ENCODE results near the gene NT5C2.

NT5C2 gene

DNA sequence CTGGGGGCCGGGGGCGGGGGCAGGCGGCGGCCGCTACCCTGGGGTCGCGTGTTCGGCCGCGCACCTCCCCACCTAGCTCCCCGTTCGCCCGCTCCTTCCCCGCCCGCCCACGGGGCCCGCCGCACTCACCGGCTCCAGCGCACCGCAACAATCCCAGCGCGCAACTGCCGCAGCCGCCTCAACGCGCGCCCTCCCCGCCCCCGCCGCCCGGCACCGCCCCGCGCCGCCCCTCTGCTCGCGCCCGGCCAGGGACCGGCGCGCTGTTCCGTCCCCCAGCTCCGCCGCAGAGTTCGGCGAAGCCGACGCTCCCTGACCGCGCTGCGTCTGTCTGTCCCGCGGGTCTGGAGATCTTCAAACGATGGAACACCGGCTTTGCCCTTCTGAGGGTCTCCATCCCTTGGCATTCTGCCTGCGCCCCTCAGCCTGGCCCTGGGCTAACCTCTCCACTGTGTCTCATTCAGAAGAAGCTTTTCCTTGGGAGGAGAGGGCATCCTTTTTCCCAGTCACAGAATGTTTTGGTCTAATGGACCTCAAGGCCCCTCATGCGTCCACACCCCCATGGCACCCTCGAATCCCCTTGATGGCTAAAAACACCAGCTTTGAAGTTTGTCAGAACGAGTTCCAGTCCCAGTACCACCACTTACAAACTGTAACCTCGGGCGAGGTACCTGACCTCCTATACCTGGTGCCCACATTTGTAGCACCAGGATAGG lies at the start of gene NT5C2:
TSS of gene NT5C2 (minus strand) at position 166 of the 713 bp plus-strand sequence. CDS start 18,314 bp downstream, outside the sequence.
- TF ChIP-seq, protein P1, sequence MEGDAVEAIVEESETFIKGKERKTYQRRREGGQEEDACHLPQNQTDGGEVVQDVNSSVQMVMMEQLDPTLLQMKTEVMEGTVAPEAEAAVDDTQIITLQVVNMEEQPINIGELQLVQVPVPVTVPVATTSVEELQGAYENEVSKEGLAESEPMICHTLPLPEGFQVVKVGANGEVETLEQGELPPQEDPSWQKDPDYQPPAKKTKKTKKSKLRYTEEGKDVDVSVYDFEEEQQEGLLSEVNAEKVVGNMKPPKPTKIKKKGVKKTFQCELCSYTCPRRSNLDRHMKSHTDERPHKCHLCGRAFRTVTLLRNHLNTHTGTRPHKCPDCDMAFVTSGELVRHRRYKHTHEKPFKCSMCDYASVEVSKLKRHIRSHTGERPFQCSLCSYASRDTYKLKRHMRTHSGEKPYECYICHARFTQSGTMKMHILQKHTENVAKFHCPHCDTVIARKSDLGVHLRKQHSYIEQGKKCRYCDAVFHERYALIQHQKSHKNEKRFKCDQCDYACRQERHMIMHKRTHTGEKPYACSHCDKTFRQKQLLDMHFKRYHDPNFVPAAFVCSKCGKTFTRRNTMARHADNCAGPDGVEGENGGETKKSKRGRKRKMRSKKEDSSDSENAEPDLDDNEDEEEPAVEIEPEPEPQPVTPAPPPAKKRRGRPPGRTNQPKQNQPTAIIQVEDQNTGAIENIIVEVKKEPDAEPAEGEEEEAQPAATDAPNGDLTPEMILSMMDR (IDR thresholded peaks at IDR 0.05; ENCODE audit: extremely low read depth, insufficient read depth, missing control alignments), result no peak
- peak; percentile 88 for DNase-seq (ENCODE audit: low spot score)
- in situ Hi-C loops (cut with MboI; ENCODE audit: low pct_unique_long_range_greater_than_20kb, low sequenced_read_pairs, unreplicated experiment), result no loop called here

DNA sequence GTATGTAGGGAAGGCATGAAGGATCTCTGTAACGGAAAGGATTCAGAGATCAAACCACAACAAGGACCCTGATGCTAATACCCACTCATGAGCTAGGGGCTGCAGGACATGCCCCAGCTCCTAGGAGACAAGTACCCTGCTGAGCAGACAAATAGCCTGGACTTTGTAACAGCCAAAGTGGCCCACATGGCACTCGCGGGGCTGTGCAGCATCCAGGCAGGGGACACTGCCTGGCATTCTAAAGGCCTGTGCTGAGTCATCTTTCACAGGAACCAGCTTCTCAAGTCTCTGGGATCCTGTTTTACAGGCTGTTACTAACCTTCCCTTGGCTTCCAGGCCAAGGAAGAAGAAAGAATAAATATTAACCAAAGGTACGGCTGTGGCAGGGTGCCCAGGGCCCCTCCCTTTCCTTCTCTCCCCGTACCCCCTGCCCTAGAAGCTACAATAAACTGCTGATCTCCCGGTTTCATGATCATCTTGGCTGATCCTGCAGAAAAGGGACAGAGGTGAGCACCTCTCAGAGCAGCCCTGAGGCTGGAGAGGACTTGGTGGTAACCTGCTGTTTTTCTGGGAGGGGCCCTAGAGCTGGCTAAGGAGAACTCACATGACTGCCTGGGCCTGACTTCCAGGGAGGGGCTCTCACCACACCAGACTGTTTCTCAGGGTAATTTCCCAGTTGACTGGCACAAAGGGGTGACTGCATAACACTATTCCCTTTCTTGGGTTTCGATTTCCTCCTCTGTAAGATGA lies 48.4 kb upstream of the NT5C2 start:
- TF ChIP-seq, protein P1 (IDR thresholded peaks at IDR 0.05; ENCODE audit: extremely low read depth, insufficient read depth, missing control alignments), result no peak
- in situ Hi-C loops (cut with MboI; ENCODE audit: low pct_unique_long_range_greater_than_20kb, low sequenced_read_pairs, unreplicated experiment), result loop anchor here (10.0 kb wide), 1 partner anchor 317 kb away; no protein-coding TSS in a partner anchor
- no peak for DNase-seq (ENCODE audit: low spot score)

DNA sequence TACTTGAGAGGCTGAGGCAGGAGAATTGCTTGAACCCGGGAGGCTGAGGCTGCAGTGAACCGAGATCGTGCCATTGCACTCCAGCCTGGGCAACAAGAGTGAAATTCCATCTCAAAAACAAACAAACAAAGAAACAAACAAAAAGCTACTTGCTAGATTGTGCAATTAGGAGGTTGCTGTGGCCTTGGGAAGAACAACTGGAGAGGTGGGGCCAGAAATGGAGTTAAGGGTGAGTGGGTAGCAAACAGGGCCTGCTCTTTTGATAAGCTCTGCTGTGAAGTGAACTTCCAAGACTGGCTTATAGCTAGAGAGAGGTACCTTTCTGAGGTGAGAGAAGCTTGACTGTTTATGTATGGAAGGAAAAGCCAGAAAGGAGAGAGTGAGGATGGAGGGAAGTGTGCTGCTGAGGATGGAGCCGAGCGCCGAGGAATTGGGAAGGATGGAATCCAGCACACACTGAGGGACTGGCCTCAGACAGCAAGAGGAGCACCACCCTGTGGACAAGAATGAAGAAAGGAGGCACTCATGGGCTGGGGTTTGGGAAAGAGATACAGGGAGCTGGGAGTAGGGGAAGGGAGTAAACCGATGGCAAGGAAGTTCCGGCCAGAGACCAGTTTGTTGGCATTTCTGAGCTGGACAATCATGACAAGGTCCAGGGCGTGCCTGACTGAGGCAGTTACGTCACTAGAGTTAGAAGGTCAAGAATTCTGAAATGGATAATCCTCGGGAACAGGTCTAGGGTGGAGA lies 45.6 kb upstream of the NT5C2 start:
- DNase-seq (ENCODE audit: low spot score), result no peak
- TF ChIP-seq, protein P1 (IDR thresholded peaks at IDR 0.05; ENCODE audit: extremely low read depth, insufficient read depth, missing control alignments), result no peak
- in situ Hi-C loops (cut with MboI; ENCODE audit: low pct_unique_long_range_greater_than_20kb, low sequenced_read_pairs, unreplicated experiment), result no loop called here

DNA sequence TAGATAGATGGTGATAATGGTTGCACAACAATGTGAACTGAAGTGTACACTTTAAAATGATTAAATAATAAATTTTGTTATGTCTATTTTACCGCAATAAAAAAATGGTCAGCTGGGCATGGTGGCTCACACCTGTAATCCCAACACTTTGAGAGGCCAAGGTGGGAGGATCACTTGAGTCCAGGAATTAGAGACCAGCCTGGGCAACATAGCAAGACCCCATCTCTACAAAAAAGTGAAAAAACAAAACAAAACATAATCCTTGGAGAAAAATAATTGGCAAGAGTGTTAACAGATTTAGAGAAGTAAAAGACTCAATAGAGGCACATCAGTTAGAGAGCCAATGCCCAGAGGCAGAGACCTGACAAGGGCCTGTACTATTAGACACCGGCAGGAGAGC lies 42.7 kb upstream of the NT5C2 start:
- no peak for DNase-seq (ENCODE audit: low spot score)
- TF ChIP-seq, protein P1 (IDR thresholded peaks at IDR 0.05; ENCODE audit: extremely low read depth, insufficient read depth, missing control alignments), result no peak
- in situ Hi-C loops (cut with MboI; ENCODE audit: low pct_unique_long_range_greater_than_20kb, low sequenced_read_pairs, unreplicated experiment), result no loop called here

DNA sequence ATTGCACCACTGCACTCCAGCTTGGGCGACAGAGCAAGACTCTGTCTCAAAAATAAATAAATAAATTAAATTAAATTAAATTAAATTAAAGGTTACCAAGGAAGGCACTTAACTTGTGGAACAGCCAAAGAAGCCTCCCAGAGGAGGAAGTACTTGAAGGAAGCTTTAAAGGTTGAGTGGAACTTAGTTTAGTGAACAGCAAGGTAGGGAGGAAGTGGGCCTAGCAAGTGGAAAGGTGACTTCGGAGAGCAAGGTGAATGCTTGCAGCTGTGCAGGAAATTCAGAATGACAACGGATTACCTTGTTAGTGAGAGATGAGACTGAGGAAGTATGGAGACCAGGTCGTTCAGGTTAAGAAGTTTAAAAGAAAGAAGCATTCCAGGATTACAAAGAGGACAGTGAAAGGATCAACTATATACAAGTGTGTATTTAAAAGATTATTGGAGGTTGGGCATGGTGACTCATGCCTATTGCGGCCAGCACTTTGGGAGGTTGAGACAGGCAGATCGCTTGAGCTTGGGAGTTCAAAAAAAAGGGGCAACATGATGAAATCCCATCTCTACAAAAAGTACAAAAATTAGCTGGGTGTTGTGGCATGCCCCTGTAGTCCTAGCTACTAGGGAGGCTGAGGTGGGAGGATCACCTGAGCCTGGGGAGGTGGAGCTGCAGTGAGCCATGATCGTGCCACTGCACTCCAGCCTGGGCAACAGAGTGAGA lies 39.9 kb upstream of the NT5C2 start:
- no peak for DNase-seq (ENCODE audit: low spot score)
- TF ChIP-seq, protein P1 (IDR thresholded peaks at IDR 0.05; ENCODE audit: extremely low read depth, insufficient read depth, missing control alignments), result no peak
- in situ Hi-C loops (cut with MboI; ENCODE audit: low pct_unique_long_range_greater_than_20kb, low sequenced_read_pairs, unreplicated experiment), result no loop called here

Measured in GM13977 (cell line).